GM23338 (cell line): ENCODE data around the gene ERN1. TPM values are rescaled to one million over a fixed set of nuclear protein-coding genes. Genes with fewer than 3 reads are reported as not detected.

Experiments used
- ATAC-seq: fragments of 200-7000 bp; cut with Tn5 transposase; 3 replicates; pipeline ENCODE4 v1.9.1; 2020
- DNase-seq: peaks from one replicate; pipeline ENCODE4 v3.0.0-alpha.2; 2015; ENCODE audit warnings: low spot score
- H2AFZ ChIP-seq: fragments of 200-600 bp; sonication (generic); 2 replicates; pipeline ENCODE4 v1.8.0; 2016; ENCODE audit warnings: antibody characterized with exemption, mild to moderate bottlenecking, moderate library complexity
- H3F3A ChIP-seq: fragments of 200-600 bp; sonication (generic); replicated peaks from 2 replicates; pipeline ENCODE4 v1.8.0; 2017; ENCODE audit warnings: antibody characterized with exemption, mixed run types, low read depth
- H3K27ac ChIP-seq: fragments of 200-600 bp; sonication (generic); 2 replicates; pipeline ENCODE4 v1.6.1; 2016; ENCODE audit warnings: low read depth
- H3K27me3 ChIP-seq: fragments of 200-600 bp; sonication (generic); 2 replicates; pipeline ENCODE4 v1.8.0; 2016; ENCODE audit warnings: mild to moderate bottlenecking, mixed run types, moderate library complexity; ENCODE audit not compliant: insufficient read depth
- H3K36me3 ChIP-seq: fragments of 200-600 bp; sonication (generic); 2 replicates; pipeline ENCODE4 v1.8.0; 2016; ENCODE audit warnings: mild to moderate bottlenecking; ENCODE audit not compliant: insufficient read depth
- H3K4me1 ChIP-seq: fragments of 200-600 bp; sonication (generic); 2 replicates; pipeline ENCODE4 v1.8.0; 2016; ENCODE audit warnings: mild to moderate bottlenecking, moderate library complexity; ENCODE audit not compliant: insufficient read depth
- H3K4me2 ChIP-seq: fragments of 200-600 bp; sonication (generic); 2 replicates; pipeline ENCODE4 v1.7.1; 2017; ENCODE audit warnings: mixed run types
- H3K4me3 ChIP-seq: fragments of 200-600 bp; sonication (generic); 2 replicates; pipeline ENCODE4 v1.6.1; 2016; ENCODE audit warnings: mixed run types
- H3K79me2 ChIP-seq: fragments of 200-600 bp; sonication (generic); replicated peaks from 2 replicates; pipeline ENCODE4 v1.8.0; 2017; ENCODE audit warnings: mild to moderate bottlenecking; ENCODE audit not compliant: insufficient read depth
- H3K9me2 ChIP-seq: fragments of 200-600 bp; sonication (generic); 2 replicates; pipeline ENCODE4 v1.8.0; 2017; ENCODE audit not compliant: insufficient read depth
- H4K20me1 ChIP-seq: fragments of 200-600 bp; sonication (generic); replicated peaks from 2 replicates; pipeline ENCODE4 v1.8.0; 2017; ENCODE audit warnings: mild to moderate bottlenecking; ENCODE audit not compliant: insufficient read depth
- H3K27ac Mint-ChIP-seq: 2 replicates; pipeline ENCODE4 v1.8.0; 2020; ENCODE audit warnings: inconsistent platforms, mild to moderate bottlenecking, moderate library complexity, mixed read lengths
- H3K27me3 Mint-ChIP-seq: 3 replicates; pipeline ENCODE4 v1.8.0; 2022; ENCODE audit warnings: low read depth, mild to moderate bottlenecking, moderate library complexity, mixed read lengths, inconsistent platforms; ENCODE audit not compliant: insufficient read depth, poor library complexity
- H3K36me3 Mint-ChIP-seq: 3 replicates; pipeline ENCODE4 v1.8.0; 2021; ENCODE audit warnings: low read depth, mild to moderate bottlenecking, inconsistent platforms, moderate library complexity, mixed read lengths
- H3K4me1 Mint-ChIP-seq: 3 replicates; pipeline ENCODE4 v1.8.0; 2020; ENCODE audit warnings: mild to moderate bottlenecking, inconsistent platforms, mixed read lengths
- H3K4me3 Mint-ChIP-seq: 3 replicates; pipeline ENCODE4 v1.8.0; 2021; ENCODE audit warnings: moderate library complexity, mild to moderate bottlenecking, inconsistent platforms, mixed read lengths
- H3K9me3 Mint-ChIP-seq: 3 replicates; pipeline ENCODE4 v1.8.0; 2020; ENCODE audit warnings: moderate library complexity, mild to moderate bottlenecking, inconsistent platforms, mixed read lengths
- CREB1 ChIP-seq: fragments of 250-450 bp; sonication (Bioruptor Pico); IDR thresholded peaks from 2 replicates; pipeline ENCODE4 v1.5.0; 2020; ENCODE audit warnings: low read depth, mild to moderate bottlenecking, moderate library complexity
- CTCF ChIP-seq, 2 experiments: fragments of 200-600 bp in 1 of 2; sonication (generic) in 1 of 2; conservative IDR thresholded peaks; 2 replicates each; pipeline versions ENCODE4 v1.5.1 to v1.6.1; 2016 to 2017; ENCODE audit warnings: antibody characterized with exemption in 2 of 2, low read depth in 2 of 2, mild to moderate bottlenecking in 2 of 2, moderate library complexity in 1 of 2
- EZH2 ChIP-seq: fragments of 200-600 bp; sonication (generic); IDR thresholded peaks from one replicate; pipeline ENCODE4 v1.8.0; 2017; ENCODE audit warnings: antibody characterized with exemption, mild to moderate bottlenecking, low read depth; ENCODE audit not compliant: unreplicated experiment
- NANOG ChIP-seq: IDR thresholded peaks from 2 replicates; pipeline ENCODE4 v1.6.1; 2016; ENCODE audit warnings: antibody characterized with exemption, borderline replicate concordance
- REST ChIP-seq: IDR thresholded peaks from one replicate; pipeline ENCODE4 v1.6.1; 2018; ENCODE audit warnings: antibody characterized with exemption; ENCODE audit not compliant: unreplicated experiment
- STAT1 ChIP-seq: IDR thresholded peaks from one replicate; pipeline ENCODE4 v1.6.1; 2016; ENCODE audit warnings: antibody characterized with exemption; ENCODE audit not compliant: unreplicated experiment
- ZNF331 ChIP-seq: fragments of 250-450 bp; sonication (Bioruptor Pico); IDR thresholded peaks from 2 replicates; pipeline ENCODE4 v1.5.0; 2020; ENCODE audit warnings: low read depth, mild to moderate bottlenecking, moderate library complexity
- polyA plus RNA-seq: library from polyadenylated mRNA; unstranded; fragments of >200 nt; fragmentation: Nextera tagmentation; extraction: Ambion mirVana; gene quantifications from 2 replicates; pipeline ENCODE4 v1.2.1, GENCODE V29; 2016
- total RNA-seq: library from RNA; depleted of rRNA; stranded (reverse); fragments of >200 nt; shearing (Covaris generic); gene quantifications from 2 replicates; pipeline ENCODE4 v1.2.3, GENCODE V29; 2014
- TF ChIP-seq, protein P1 (sequence below): fragments of 250-450 bp; sonication (Bioruptor Pico); IDR thresholded peaks from 2 replicates; pipeline ENCODE4 v1.5.0; 2020; ENCODE audit warnings: mild to moderate bottlenecking, moderate library complexity

Gene ERN1
- total and polyA plus RNA-seq, 2 experiments from 2014 or later: 5.9 to 7.5 TPM

- DNase-seq: no peak
- Histone ChIP-seq H3K27ac (no peak overlapping the region), H2AFZ (no peak overlapping the region), H3K27me3 (no peaks in the 10 kb centered on the region), H3K9me2 (no peaks in the 10 kb centered on the region), H4K20me1 (no peaks in the 10 kb centered on the region), H3K4me3 (no peak overlapping the region), H3K4me2 (no peak overlapping the region), H3K79me2 (no peaks in the 10 kb centered on the region), H3K4me1 (no peaks in the 10 kb centered on the region), H3K36me3 (no peaks in the 10 kb centered on the region), H3F3A (no peaks in the 10 kb centered on the region)
- Mint-ChIP-seq H3K36me3 (no peaks in the 10 kb centered on the region), H3K9me3 (no peaks in the 10 kb centered on the region), H3K4me1 (no peaks in the 10 kb centered on the region), H3K4me3 (no peak overlapping the region), H3K27me3 (no peaks in the 10 kb centered on the region), H3K27ac (no peak overlapping the region)
- ATAC-seq: no peak
- TF ChIP-seq STAT1: no peak
These were observed 8.5 kb upstream of the ERN1 start for GRCh38 chr17:64138441-64138840.

GRCh38 chr17:64135000-64135399 is 5.1 kb upstream of the ERN1 start:
- Histone ChIP-seq H4K20me1 (no peaks in the 10 kb centered on the region), H3K36me3 (no peaks in the 10 kb centered on the region), H3K4me2 (no peak overlapping the region), H3K79me2 (no peaks in the 10 kb centered on the region), H3K27ac (no peak overlapping the region), H3F3A (peaks cover 4% of the 10 kb centered on the region; the same call in 1 of the 2 replicates), H2AFZ (no peak overlapping the region), H3K4me3 (no peak overlapping the region), H3K9me2 (no peaks in the 10 kb centered on the region), H3K4me1 (peaks cover 8% of the 10 kb centered on the region; the same call in 1 of the 2 replicates), H3K27me3 (peaks cover 15% of the 10 kb centered on the region)
- TF ChIP-seq ZNF331 (CRISPR knock-in tag) (no peak), CREB1 (CRISPR knock-in tag) (no peak), CTCF (conservative IDR thresholded peaks at IDR 0.05; ENCODE audit: low read depth in 2 of 2) (no peak), EZH2 (no peak), NANOG (no peak), REST (no peak)
- TF ChIP-seq, protein P1, sequence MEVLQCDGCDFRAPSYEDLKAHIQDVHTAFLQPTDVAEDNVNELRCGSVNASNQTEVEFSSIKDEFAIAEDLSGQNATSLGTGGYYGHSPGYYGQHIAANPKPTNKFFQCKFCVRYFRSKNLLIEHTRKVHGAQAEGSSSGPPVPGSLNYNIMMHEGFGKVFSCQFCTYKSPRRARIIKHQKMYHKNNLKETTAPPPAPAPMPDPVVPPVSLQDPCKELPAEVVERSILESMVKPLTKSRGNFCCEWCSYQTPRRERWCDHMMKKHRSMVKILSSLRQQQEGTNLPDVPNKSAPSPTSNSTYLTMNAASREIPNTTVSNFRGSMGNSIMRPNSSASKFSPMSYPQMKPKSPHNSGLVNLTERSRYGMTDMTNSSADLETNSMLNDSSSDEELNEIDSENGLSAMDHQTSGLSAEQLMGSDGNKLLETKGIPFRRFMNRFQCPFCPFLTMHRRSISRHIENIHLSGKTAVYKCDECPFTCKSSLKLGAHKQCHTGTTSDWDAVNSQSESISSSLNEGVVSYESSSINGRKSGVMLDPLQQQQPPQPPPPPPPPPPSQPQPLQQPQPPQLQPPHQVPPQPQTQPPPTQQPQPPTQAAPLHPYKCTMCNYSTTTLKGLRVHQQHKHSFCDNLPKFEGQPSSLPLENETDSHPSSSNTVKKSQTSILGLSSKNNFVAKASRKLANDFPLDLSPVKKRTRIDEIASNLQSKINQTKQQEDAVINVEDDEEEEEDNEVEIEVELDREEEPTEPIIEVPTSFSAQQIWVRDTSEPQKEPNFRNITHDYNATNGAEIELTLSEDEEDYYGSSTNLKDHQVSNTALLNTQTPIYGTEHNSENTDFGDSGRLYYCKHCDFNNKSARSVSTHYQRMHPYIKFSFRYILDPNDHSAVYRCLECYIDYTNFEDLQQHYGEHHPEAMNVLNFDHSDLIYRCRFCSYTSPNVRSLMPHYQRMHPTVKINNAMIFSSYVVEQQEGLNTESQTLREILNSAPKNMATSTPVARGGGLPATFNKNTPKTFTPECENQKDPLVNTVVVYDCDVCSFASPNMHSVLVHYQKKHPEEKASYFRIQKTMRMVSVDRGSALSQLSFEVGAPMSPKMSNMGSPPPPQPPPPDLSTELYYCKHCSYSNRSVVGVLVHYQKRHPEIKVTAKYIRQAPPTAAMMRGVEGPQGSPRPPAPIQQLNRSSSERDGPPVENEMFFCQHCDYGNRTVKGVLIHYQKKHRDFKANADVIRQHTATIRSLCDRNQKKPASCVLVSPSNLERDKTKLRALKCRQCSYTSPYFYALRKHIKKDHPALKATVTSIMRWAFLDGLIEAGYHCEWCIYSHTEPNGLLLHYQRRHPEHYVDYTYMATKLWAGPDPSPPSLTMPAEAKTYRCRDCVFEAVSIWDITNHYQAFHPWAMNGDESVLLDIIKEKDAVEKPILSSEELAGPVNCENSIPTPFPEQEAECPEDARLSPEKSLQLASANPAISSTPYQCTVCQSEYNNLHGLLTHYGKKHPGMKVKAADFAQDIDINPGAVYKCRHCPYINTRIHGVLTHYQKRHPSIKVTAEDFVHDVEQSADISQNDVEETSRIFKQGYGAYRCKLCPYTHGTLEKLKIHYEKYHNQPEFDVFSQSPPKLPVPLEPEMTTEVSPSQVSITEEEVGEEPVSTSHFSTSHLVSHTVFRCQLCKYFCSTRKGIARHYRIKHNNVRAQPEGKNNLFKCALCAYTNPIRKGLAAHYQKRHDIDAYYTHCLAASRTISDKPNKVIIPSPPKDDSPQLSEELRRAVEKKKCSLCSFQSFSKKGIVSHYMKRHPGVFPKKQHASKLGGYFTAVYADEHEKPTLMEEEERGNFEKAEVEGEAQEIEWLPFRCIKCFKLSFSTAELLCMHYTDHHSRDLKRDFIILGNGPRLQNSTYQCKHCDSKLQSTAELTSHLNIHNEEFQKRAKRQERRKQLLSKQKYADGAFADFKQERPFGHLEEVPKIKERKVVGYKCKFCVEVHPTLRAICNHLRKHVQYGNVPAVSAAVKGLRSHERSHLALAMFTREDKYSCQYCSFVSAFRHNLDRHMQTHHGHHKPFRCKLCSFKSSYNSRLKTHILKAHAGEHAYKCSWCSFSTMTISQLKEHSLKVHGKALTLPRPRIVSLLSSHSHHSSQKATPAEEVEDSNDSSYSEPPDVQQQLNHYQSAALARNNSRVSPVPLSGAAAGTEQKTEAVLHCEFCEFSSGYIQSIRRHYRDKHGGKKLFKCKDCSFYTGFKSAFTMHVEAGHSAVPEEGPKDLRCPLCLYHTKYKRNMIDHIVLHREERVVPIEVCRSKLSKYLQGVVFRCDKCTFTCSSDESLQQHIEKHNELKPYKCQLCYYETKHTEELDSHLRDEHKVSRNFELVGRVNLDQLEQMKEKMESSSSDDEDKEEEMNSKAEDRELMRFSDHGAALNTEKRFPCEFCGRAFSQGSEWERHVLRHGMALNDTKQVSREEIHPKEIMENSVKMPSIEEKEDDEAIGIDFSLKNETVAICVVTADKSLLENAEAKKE (CRISPR knock-in tag): no peak
- Mint-ChIP-seq H3K4me3 (no peak overlapping the region), H3K36me3 (no peaks in the 10 kb centered on the region), H3K9me3 (no peaks in the 10 kb centered on the region), H3K27ac (no peak overlapping the region), H3K4me1 (peaks cover 5% of the 10 kb centered on the region; the same call in 2 of the 3 replicates), H3K27me3 (peaks cover 11% of the 10 kb centered on the region)
- ATAC-seq: no peak
- DNase-seq: no peak
